Measurements from ENCODE around the gene FSD2.

DNA sequence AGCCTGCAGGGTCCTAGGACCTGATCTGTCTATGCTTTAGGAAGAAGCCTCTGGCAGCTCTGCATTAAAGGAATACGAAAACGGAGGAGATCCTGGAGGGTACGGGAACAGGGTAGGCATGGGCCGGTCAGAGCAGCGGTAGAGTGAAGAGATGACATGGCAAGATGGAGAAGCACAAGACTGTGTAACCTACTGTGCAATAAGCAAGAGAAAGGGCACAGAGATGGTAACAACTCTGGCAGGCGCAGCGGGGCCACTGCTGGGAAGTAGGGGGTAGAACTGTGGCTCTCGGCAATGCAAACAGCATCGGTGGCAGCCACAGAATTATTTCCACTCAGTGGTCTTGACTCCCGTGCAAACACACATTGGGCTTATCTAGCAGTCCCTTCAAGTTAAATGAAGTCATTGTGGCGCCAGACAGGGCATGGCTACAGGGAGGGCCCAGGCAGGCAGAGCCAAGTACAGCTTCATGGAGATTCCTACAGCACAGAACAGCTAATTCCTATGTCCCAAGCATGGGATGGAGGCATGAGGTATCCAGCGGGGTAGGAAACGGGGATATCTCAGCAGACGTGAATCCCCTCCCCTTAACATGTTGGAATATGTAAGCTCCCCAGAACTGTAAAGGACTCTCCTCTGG is 32.3 kb upstream of the FSD2 start:
- no peak for TF ChIP-seq POLR2A (IDR thresholded peaks at IDR 0.05)
- TF ChIP-seq, protein P1, sequence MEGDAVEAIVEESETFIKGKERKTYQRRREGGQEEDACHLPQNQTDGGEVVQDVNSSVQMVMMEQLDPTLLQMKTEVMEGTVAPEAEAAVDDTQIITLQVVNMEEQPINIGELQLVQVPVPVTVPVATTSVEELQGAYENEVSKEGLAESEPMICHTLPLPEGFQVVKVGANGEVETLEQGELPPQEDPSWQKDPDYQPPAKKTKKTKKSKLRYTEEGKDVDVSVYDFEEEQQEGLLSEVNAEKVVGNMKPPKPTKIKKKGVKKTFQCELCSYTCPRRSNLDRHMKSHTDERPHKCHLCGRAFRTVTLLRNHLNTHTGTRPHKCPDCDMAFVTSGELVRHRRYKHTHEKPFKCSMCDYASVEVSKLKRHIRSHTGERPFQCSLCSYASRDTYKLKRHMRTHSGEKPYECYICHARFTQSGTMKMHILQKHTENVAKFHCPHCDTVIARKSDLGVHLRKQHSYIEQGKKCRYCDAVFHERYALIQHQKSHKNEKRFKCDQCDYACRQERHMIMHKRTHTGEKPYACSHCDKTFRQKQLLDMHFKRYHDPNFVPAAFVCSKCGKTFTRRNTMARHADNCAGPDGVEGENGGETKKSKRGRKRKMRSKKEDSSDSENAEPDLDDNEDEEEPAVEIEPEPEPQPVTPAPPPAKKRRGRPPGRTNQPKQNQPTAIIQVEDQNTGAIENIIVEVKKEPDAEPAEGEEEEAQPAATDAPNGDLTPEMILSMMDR (IDR thresholded peaks at IDR 0.05), result no peak

Data from esophagus squamous epithelium (tissue), 4 donors.